Fibroblast of lung (primary cell): Measurements from ENCODE around the gene MICU1.

Experiments
- CTCF ChIP-seq, 2 donors: IDR thresholded peaks in 1 of 2; conservative IDR thresholded peaks in 1 of 2; 1 replicate in 1 of 2; 2 replicates in 1 of 2; pipeline ENCODE4 v1.5.1; 2011 to 2012; ENCODE audit warnings: low read length in 2 of 2, control low read depth in 1 of 2, inconsistent platforms in 1 of 2, low read depth in 1 of 2, mild to moderate bottlenecking in 1 of 2
- EZH2 ChIP-seq: IDR thresholded peaks from 2 replicates; pipeline ENCODE4 v1.5.1; 2012; ENCODE audit warnings: low read length, control low read depth, mild to moderate bottlenecking; ENCODE audit errors: missing control alignments

GRCh38 chr10:72323771-72324191, 302.1 kb downstream of the MICU1 start:
- TF ChIP-seq CTCF (conservative IDR thresholded peaks at IDR 0.05 in 1 of 2, IDR thresholded peaks at IDR 0.05 in 1 of 2; ENCODE audit: low read depth in 1 of 2, low read length in 2 of 2) (no peak), EZH2 (no peak)
